Lung (tissue), 12 donors: ENCODE results near the gene ARPC1A. TPM values are rescaled to one million over a fixed set of nuclear protein-coding genes. Genes with fewer than 3 reads are reported as not detected.

ENCODE experiments used
- ATAC-seq: fragments of 200-7000 bp; cut with Tn5 transposase; one replicate; pipeline ENCODE4 v1.9.1; 2020; ENCODE audit warnings: moderate number of reproducible peaks; ENCODE audit not compliant: insufficient read depth, low FRiP score
- DNase-seq, 3 donors: peaks; one replicate each; pipeline ENCODE4 v3.0.0-alpha.2; 2013 to 2017
- H3K27ac ChIP-seq, 2 donors: one replicate each; pipeline ENCODE4 v1.5.1; 2013; ENCODE audit warnings: mild to moderate bottlenecking in 2 of 2, moderate library complexity in 2 of 2, control low read depth in 1 of 2, inconsistent platforms in 1 of 2, low read depth in 1 of 2, low read length in 1 of 2
- H3K27me3 ChIP-seq, 3 donors: one replicate each; pipeline ENCODE4 v1.5.1; 2013; ENCODE audit warnings: low read length in 2 of 3; ENCODE audit not compliant: control insufficient read depth in 3 of 3, insufficient read depth in 3 of 3
- H3K36me3 ChIP-seq, 4 donors: one replicate each; pipeline ENCODE4 v1.5.1; 2013; ENCODE audit warnings: low read length in 4 of 4, mild to moderate bottlenecking in 1 of 4, moderate library complexity in 1 of 4; ENCODE audit not compliant: control insufficient read depth in 4 of 4, insufficient read depth in 4 of 4
- H3K4me1 ChIP-seq, 5 donors: one replicate each; pipeline ENCODE4 v1.5.1; 2013; ENCODE audit warnings: low read length in 5 of 5, mild to moderate bottlenecking in 2 of 5, moderate library complexity in 1 of 5; ENCODE audit not compliant: control insufficient read depth in 5 of 5, insufficient read depth in 5 of 5
- H3K4me3 ChIP-seq: one replicate; pipeline ENCODE4 v1.5.1; 2013; ENCODE audit warnings: mild to moderate bottlenecking, control low read depth, moderate library complexity
- H3K9ac ChIP-seq, 2 donors: one replicate each; pipeline ENCODE4 v1.5.1; 2013; ENCODE audit warnings: low read length in 2 of 2, control low read depth in 1 of 2; ENCODE audit not compliant: insufficient read depth in 1 of 2
- H3K9me3 ChIP-seq, 4 donors: one replicate each; pipeline ENCODE4 v1.5.1; 2013; ENCODE audit warnings: low read length in 3 of 4, mild to moderate bottlenecking in 1 of 4, moderate library complexity in 1 of 4; ENCODE audit not compliant: control insufficient read depth in 4 of 4, insufficient read depth in 3 of 4
- WGBS, 2 donors: extraction: QIAGEN DNeasy Blood & Tissue Kit; methylation state at CpG; one replicate each; pipeline ENCODE4 v1.1.7; 2013; 5-methylcytosine and 5-hydroxymethylcytosine counted together
- polyA plus RNA-seq, 2 donors: library from polyadenylated mRNA; stranded (reverse); fragments of 200-250 nt; gene quantifications; one replicate each; pipeline ENCODE4 v1.2.1, GENCODE V29; 2013
- total RNA-seq, 2 donors: library from RNA; depleted of rRNA in 1 of 2; stranded (reverse); fragments of >200 nt in 1 of 2; gene quantifications; one replicate each; pipeline ENCODE4 v1.2.1, GENCODE V29; 2014 to 2021
- TF ChIP-seq, protein P1 (sequence below): IDR thresholded peaks from 2 replicates; pipeline ENCODE4 v1.5.1; 2012; ENCODE audit warnings: mild to moderate bottlenecking; ENCODE audit errors: control extremely low read depth, extremely low read depth
- donor health status: control.
- donor health status: control.
- donor health status: Bipolar disorder and iron deficiency.
- donor health status: healthy.
- donor health status: DM: yes; HTN: yes; CAD: no.

The ARPC1A gene
- total and polyA plus RNA-seq, 4 donors = 71.3 to 212 (median 120) TPM

DNA sequence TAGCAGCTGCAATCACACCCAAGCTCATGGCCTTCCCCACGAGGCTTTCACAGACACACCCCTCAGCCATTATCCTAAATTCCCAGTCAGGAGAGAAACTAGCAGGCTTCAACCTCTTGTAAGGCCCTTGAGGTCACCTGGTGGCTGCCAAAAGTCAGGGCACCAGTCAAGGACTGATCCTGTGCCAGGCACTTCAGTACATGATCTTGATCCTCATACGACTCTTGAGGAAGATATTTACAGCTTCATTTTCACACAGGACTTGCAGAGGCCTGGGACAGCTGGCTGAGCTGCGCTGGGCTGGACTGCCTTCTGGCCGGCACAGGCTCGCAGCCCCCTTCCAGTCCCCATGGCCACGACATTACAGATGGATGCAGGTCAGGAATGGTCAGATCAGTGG, 73.9 kb downstream of the ARPC1A start:
- WGBS, 2 donors = 62 to 82% methylated on average over 6 of the region's 6 CpGs
- H3K4me1 ChIP-seq = peaks cover 0 to under 1% (median 0%) of the 10 kb centered on the region in 5 donors
- peaks cover 32 to 68% (median 43%) of the 10 kb centered on the region in 4 donors for H3K36me3 ChIP-seq
- no peaks in the 10 kb centered on the region for H3K27me3 ChIP-seq
- H3K9me3 ChIP-seq = no peaks in the 10 kb centered on the region
- H3K4me3 ChIP-seq = no peak overlapping the region
- H3K9ac ChIP-seq = no peak overlapping the region
- DNase-seq (no peak), ATAC-seq (peak; percentile 17)
- H3K27ac ChIP-seq = peak overlapping the region in 1 of 2 donors; percentile 6
- TF ChIP-seq, protein P1, sequence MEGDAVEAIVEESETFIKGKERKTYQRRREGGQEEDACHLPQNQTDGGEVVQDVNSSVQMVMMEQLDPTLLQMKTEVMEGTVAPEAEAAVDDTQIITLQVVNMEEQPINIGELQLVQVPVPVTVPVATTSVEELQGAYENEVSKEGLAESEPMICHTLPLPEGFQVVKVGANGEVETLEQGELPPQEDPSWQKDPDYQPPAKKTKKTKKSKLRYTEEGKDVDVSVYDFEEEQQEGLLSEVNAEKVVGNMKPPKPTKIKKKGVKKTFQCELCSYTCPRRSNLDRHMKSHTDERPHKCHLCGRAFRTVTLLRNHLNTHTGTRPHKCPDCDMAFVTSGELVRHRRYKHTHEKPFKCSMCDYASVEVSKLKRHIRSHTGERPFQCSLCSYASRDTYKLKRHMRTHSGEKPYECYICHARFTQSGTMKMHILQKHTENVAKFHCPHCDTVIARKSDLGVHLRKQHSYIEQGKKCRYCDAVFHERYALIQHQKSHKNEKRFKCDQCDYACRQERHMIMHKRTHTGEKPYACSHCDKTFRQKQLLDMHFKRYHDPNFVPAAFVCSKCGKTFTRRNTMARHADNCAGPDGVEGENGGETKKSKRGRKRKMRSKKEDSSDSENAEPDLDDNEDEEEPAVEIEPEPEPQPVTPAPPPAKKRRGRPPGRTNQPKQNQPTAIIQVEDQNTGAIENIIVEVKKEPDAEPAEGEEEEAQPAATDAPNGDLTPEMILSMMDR = no peak

DNA sequence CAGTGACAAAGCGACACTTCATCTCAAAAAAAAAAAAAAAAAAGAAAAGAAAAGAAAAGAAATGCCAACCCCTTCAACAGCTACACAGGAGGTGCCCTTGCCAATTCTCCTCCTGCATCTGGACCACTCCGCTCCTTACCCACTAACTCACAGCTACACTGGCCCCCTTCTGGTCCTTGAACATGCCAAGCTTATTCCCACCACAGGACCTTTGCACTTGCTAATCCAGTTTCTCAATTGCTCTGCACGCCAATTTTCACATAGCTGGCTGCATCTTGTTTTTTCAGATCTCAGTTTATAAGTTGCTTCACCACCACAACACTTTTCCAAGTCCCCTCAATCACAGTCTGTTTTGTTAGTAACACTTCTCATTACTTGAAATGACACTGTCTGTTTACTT, 77.2 kb downstream of the ARPC1A start:
- DNase-seq = no peak
- TF ChIP-seq, protein P1 = no peak
- H3K27ac ChIP-seq = no peak overlapping the region
- no peak overlapping the region for H3K4me3 ChIP-seq
- peaks cover 24 to 47% (median 33%) of the 10 kb centered on the region in 4 donors for H3K36me3 ChIP-seq
- H3K9me3 ChIP-seq = no peaks in the 10 kb centered on the region
- peaks cover 0 to 14% (median 7%) of the 10 kb centered on the region in 5 donors for H3K4me1 ChIP-seq
- no peak for ATAC-seq
- no peak overlapping the region for H3K9ac ChIP-seq
- 98 to 99% methylated on average over 3 of the region's 3 CpGs for WGBS, 2 donors
- H3K27me3 ChIP-seq = no peaks in the 10 kb centered on the region

DNA sequence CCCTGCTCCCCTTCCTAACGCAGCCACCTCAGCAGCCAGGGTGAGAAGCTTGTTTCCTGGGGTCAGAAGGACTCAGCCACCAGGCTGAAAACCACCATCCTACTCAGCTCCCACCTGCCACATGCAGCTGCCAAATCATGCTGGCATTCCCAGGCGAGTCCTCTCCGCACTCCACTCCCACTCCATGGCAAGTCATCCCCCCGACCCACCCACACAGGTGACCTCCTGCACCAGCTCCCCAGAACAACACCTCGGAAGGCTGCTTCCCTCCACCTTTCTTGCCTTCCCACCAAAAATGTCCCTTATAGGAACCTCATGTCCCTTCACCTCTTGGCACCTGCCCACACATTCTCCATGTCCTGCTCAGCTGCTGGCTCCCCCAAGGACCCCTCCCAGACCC, 78.1 kb downstream of the ARPC1A start:
- H3K4me3 ChIP-seq = no peak overlapping the region
- WGBS, 2 donors = 93 to 95% methylated on average over 5 of the region's 5 CpGs
- TF ChIP-seq, protein P1 = no peak
- H3K4me1 ChIP-seq = peaks cover 0 to 14% (median 7%) of the 10 kb centered on the region in 5 donors
- DNase-seq (no peak), ATAC-seq (no peak)
- H3K9ac ChIP-seq = no peak overlapping the region
- no peaks in the 10 kb centered on the region for H3K27me3 ChIP-seq
- H3K27ac ChIP-seq = no peak overlapping the region
- H3K36me3 ChIP-seq = peaks cover 20 to 41% (median 29%) of the 10 kb centered on the region in 4 donors
- H3K9me3 ChIP-seq = no peaks in the 10 kb centered on the region
